OCI-LY1 (cell line): ENCODE results near the gene TXNDC2.

Experiments
- EZH2 ChIP-seq: fragments of 200-600 bp; sonication (generic), shearing (Covaris generic); IDR thresholded peaks from 2 replicates; pipeline ENCODE4 v1.8.0; 2017; ENCODE audit warnings: borderline replicate concordance, mixed run types, mild to moderate bottlenecking, antibody characterized with exemption, low read length, moderate library complexity, mixed read lengths
- TF ChIP-seq, protein P1 (sequence below): fragments of 200-600 bp; sonication (generic), shearing (Covaris generic); IDR thresholded peaks from 2 replicates; pipeline ENCODE4 v1.5.1; 2017; ENCODE audit warnings: mild to moderate bottlenecking, antibody characterized with exemption, low read length, moderate library complexity, mixed read lengths

DNA sequence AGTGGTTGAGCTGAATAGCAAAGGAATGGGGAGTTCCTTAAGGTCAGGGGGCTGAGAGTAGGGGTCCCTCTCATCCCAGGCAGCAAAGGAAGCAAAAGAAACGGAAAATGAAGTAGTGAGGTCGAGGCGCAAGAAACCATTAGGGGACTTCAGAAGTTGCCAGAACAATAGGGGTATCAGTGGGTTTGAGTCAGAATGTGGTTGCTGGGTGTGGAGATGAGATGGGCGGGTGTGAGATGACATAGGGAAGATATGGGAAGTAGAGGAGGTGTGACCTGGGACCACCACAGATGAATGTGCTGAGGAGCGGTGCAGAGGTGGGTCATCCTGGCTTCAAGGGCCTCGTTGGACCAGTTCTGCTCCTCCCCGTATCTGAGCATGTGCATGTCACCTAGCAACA, 14.9 kb downstream of the TXNDC2 start:
- TF ChIP-seq, protein P1, sequence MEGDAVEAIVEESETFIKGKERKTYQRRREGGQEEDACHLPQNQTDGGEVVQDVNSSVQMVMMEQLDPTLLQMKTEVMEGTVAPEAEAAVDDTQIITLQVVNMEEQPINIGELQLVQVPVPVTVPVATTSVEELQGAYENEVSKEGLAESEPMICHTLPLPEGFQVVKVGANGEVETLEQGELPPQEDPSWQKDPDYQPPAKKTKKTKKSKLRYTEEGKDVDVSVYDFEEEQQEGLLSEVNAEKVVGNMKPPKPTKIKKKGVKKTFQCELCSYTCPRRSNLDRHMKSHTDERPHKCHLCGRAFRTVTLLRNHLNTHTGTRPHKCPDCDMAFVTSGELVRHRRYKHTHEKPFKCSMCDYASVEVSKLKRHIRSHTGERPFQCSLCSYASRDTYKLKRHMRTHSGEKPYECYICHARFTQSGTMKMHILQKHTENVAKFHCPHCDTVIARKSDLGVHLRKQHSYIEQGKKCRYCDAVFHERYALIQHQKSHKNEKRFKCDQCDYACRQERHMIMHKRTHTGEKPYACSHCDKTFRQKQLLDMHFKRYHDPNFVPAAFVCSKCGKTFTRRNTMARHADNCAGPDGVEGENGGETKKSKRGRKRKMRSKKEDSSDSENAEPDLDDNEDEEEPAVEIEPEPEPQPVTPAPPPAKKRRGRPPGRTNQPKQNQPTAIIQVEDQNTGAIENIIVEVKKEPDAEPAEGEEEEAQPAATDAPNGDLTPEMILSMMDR, result no peak
- no peak for TF ChIP-seq EZH2
